Transverse colon (tissue), 4 donors: ENCODE measurements around the gene COL23A1. TPM values are rescaled to one million over a fixed set of nuclear protein-coding genes. Genes with fewer than 3 reads are reported as not detected.

Experiments used
- DNase-seq: peaks from one replicate; pipeline ENCODE4 v3.0.0-alpha.2; 2019
- H3K27ac ChIP-seq, 4 donors: fragments of 200-600 bp; sonication (generic); 2 replicates each; pipeline ENCODE4 v1.5.1; 2016 to 2018; ENCODE audit warnings: inconsistent platforms in 4 of 4
- H3K27me3 ChIP-seq: fragments of 200-600 bp; sonication (generic); 2 replicates; pipeline ENCODE4 v1.5.1; 2017; ENCODE audit warnings: inconsistent platforms
- H3K36me3 ChIP-seq, 4 donors: fragments of 200-600 bp; sonication (generic); 2 replicates each; pipeline ENCODE4 v1.5.1; 2017 to 2019; ENCODE audit warnings: inconsistent platforms in 4 of 4
- H3K4me1 ChIP-seq, 4 donors: fragments of 200-600 bp; sonication (generic); 2 replicates each; pipeline ENCODE4 v1.5.1; 2017 to 2020; ENCODE audit warnings: inconsistent platforms in 4 of 4
- H3K4me3 ChIP-seq, 4 donors: fragments of 200-600 bp; sonication (generic); 1 replicate in 1 of 4; 2 replicates in 3 of 4; pipeline versions ENCODE4 v1.5.1 to v1.6.1; 2017 to 2019; ENCODE audit warnings: inconsistent platforms in 4 of 4
- H3K9me3 ChIP-seq, 2 donors: fragments of 200-600 bp; sonication (generic); 2 replicates each; pipeline ENCODE4 v1.5.1; 2017 to 2019; ENCODE audit warnings: inconsistent platforms in 2 of 2
- CTCF ChIP-seq, 5 experiments: fragments of 200-600 bp in 3 of 5; fragments of 450-650 bp in 2 of 5; sonication (generic) in 3 of 5; IDR thresholded peaks; 1 replicate in 2 of 5; 2 replicates in 3 of 5; pipeline ENCODE4 v1.5.1; 2016 to 2017; ENCODE audit warnings: antibody characterized with exemption in 5 of 5, inconsistent platforms in 3 of 5, mild to moderate bottlenecking in 2 of 5, moderate library complexity in 1 of 5
- EP300 ChIP-seq: sonication (generic); formaldehyde crosslinking; IDR thresholded peaks from one replicate; pipeline ENCODE4 v1.6.1; 2017; ENCODE audit warnings: antibody characterized with exemption, low read depth
- POLR2A ChIP-seq: fragments of 450-650 bp; IDR thresholded peaks from one replicate; pipeline ENCODE4 v1.6.1; 2016; ENCODE audit warnings: antibody characterized with exemption, mild to moderate bottlenecking, moderate library complexity
- POLR2AphosphoS5 ChIP-seq, 3 donors: sonication (generic); formaldehyde crosslinking; IDR thresholded peaks; one replicate each; pipeline ENCODE4 v1.6.1; 2016; ENCODE audit warnings: antibody characterized with exemption in 3 of 3
- WGBS, 2 donors: methylation state at CpG; one replicate each; pipeline ENCODE4 v1.1.5; 2018; ENCODE audit warnings: low coverage in 1 of 2; 5-methylcytosine and 5-hydroxymethylcytosine counted together
- in situ Hi-C, 4 donors: fragments of 200-750 bp; cut with MboI; loops; one replicate each; pipeline versions ENCODE4 v1.15.0 to v1.15.1; 2017; ENCODE audit warnings: low sequenced_read_pairs in 3 of 4, low pct_ligation_motif_present in 1 of 4, low pct_unique_long_range_greater_than_20kb in 1 of 4
- intact Hi-C: fragments of 100-400 bp; cut with DNase I; formaldehyde crosslinking; loops from one replicate; pipeline ENCODE4 v1.15.1; 2023; ENCODE audit warnings: low total_unique reads
- total RNA-seq, 4 donors: library from RNA; depleted of rRNA; stranded (reverse); fragments of >200 nt; gene quantifications; one replicate each; pipeline ENCODE4 v1.1.0, GENCODE V29; 2016

Gene COL23A1
- total RNA-seq, 4 donors from 2014 or later, result 0.14 to 2.2 (median 1.4) TPM; not detected in 1

DNA sequence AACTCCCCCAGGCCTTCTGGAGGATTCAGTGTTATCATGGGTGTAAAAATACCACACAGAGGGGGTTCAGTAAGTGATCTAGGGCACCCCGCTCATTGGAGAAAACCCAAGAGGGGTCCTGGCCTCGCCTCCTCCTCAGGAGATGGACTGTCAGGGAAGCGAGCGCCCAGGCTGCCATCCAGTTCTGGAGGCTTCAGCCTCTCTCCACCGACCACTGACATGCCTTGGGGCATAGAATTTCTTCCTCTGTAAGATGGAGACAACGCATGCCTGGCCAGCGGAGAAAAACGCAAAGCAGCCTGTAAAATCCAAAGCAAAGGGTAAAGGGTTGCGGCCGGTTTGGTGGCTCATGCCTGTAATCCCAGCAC lies 165.4 kb downstream of the COL23A1 start:
- DNase-seq, result no peak
- WGBS, 2 donors, result 93 to 94% methylated on average over 3 to 10 of the region's 10 CpGs
- TF ChIP-seq POLR2A (no peak), CTCF (IDR thresholded peaks at IDR 0.05) (no peak), EP300 (no peak), POLR2AphosphoS5 (IDR thresholded peaks at IDR 0.05) (no peak)
- Histone ChIP-seq H3K27me3 (no peaks in the 10 kb centered on the region), H3K4me3 (no peak overlapping the region), H3K27ac (no peak overlapping the region), H3K36me3 (no peaks in the 10 kb centered on the region), H3K9me3 (no peaks in the 10 kb centered on the region), H3K4me1 (no peaks in the 10 kb centered on the region)
- intact Hi-C loops (no loop called here), in situ Hi-C loops (no loop called here)

DNA sequence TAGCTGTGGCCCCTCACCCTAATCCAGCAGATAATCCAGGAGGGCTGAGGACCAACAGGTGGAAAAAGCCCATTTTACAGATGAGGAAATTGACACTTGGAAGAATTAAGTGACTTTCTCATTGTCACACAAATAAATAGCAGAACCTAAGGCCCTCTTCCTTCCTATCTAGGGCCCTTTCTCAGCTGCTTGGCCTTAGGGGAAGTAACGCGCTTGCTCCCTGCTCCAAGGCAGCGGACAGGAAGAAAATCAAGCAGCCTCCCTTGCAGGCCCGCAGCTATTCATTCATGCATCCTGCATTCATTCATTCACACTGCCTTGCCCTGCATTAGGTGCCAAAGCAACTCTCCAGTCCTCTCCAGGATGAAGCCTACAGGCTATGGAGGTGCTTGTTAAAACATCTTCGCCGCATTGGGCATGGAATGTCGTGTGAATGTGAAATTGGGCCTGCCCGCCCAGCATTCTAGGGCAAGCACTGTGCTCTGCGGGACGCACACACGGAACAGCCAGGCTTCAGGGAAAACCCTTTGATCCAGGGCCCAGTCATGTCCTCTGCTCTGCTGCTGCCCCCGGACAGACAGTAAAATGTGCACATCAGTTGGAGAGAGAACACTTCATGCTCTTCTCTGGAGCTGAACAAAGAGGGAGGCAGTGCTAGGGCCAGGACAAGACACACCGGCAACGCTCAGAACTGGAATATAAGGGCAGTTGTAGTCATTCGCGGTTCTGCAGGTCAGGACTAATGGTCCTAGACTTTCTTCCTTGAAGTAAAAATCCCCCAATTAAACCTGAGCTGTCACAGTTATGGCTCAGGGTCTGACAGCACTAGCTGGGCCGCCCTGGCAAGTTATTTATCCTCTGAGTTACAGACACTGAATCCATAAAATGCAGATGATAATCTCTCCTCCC lies 166.0 kb downstream of the COL23A1 start:
- intact Hi-C loops (no loop called here), in situ Hi-C loops (no loop called here)
- no peaks in the 10 kb centered on the region for H3K27me3 ChIP-seq
- no peak overlapping the region for H3K27ac ChIP-seq
- TF ChIP-seq POLR2A (no peak), EP300 (no peak), CTCF (IDR thresholded peaks at IDR 0.05) (no peak), POLR2AphosphoS5 (IDR thresholded peaks at IDR 0.05) (no peak)
- 83 to 88% methylated on average over 4 to 17 of the region's 17 CpGs for WGBS, 2 donors
- H3K9me3 ChIP-seq, result no peaks in the 10 kb centered on the region
- no peaks in the 10 kb centered on the region for H3K36me3 ChIP-seq
- H3K4me3 ChIP-seq, result no peak overlapping the region
- no peaks in the 10 kb centered on the region for H3K4me1 ChIP-seq
- no peak for DNase-seq

DNA sequence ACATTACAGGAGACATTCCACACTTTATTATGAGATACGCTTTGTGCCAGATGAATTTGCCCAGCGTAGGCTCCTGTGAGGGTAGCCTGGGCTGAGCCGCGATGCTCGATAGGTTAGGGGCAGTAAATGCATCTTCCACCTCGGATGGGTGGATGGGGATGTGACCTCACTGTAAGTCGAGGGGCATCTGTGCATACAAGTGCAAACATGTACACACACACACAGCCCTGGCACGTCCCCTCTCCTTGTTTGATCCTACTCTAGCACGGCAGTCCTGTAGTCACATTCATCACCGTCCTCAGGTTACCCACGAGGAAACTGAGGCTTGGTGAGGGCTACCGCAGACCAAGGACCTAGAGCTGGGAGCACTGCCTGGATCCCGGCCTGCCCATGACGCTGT lies 166.8 kb downstream of the COL23A1 start:
- Histone ChIP-seq H3K27ac (no peak overlapping the region), H3K36me3 (no peaks in the 10 kb centered on the region), H3K9me3 (no peaks in the 10 kb centered on the region), H3K4me3 (no peak overlapping the region), H3K27me3 (no peaks in the 10 kb centered on the region), H3K4me1 (no peaks in the 10 kb centered on the region)
- no peak for DNase-seq
- in situ Hi-C loops (no loop called here), intact Hi-C loops (no loop called here)
- TF ChIP-seq EP300 (no peak), POLR2AphosphoS5 (IDR thresholded peaks at IDR 0.05) (no peak), POLR2A (no peak), CTCF (IDR thresholded peaks at IDR 0.05) (no peak)
- WGBS, 2 donors, result 77 to 83% methylated on average over 1 to 14 of the region's 14 CpGs

GRCh38 chr5:178422400-178422775 lies 167.8 kb downstream of the COL23A1 start:
- no peaks in the 10 kb centered on the region for H3K9me3 ChIP-seq
- WGBS, 2 donors, result 84% methylated on average over 11 of the region's 11 CpGs; no CpG with 5 or more reads in 1 of the 2 donors
- intact Hi-C loops (no loop called here), in situ Hi-C loops (no loop called here)
- no peaks in the 10 kb centered on the region for H3K36me3 ChIP-seq
- DNase-seq, result no peak
- H3K27ac ChIP-seq, result no peak overlapping the region
- H3K4me1 ChIP-seq, result no peaks in the 10 kb centered on the region
- H3K4me3 ChIP-seq, result no peak overlapping the region
- TF ChIP-seq POLR2AphosphoS5 (IDR thresholded peaks at IDR 0.05), result no peak
- TF ChIP-seq CTCF (IDR thresholded peaks at IDR 0.05), result no peak
- no peak for TF ChIP-seq POLR2A
- TF ChIP-seq EP300, result no peak
- no peaks in the 10 kb centered on the region for H3K27me3 ChIP-seq
